Measurements from ENCODE around the gene CDYL2.

DNA sequence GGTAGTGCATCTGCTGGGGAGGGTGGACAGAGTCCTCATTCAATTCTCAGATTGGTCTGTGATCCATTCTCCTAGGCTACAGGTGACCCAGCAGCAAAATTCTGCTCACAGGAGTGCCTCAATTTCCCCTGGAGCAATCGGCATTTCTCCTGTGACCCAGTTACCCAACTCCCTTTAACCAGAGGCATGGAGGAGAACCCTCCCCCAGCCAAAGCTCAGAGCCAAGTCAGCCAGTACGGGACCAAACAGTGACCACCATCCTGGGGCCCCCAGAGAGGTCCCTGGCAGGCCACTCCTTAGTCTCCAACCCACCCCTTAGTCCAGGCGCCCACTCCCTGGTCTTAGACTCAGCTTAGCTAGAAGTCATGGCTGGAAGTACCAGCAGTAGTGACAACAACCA, 188.0 kb downstream of the CDYL2 start:
- TF ChIP-seq, protein P1, sequence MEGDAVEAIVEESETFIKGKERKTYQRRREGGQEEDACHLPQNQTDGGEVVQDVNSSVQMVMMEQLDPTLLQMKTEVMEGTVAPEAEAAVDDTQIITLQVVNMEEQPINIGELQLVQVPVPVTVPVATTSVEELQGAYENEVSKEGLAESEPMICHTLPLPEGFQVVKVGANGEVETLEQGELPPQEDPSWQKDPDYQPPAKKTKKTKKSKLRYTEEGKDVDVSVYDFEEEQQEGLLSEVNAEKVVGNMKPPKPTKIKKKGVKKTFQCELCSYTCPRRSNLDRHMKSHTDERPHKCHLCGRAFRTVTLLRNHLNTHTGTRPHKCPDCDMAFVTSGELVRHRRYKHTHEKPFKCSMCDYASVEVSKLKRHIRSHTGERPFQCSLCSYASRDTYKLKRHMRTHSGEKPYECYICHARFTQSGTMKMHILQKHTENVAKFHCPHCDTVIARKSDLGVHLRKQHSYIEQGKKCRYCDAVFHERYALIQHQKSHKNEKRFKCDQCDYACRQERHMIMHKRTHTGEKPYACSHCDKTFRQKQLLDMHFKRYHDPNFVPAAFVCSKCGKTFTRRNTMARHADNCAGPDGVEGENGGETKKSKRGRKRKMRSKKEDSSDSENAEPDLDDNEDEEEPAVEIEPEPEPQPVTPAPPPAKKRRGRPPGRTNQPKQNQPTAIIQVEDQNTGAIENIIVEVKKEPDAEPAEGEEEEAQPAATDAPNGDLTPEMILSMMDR (IDR thresholded peaks at IDR 0.05): no peak
- no peak for TF ChIP-seq POLR2A (IDR thresholded peaks at IDR 0.05)
